MV-4-11 (cell line): Measurements from ENCODE around the gene BLOC1S1.
"Not testable (repeated sequence)": the region's sequence is repeated elsewhere in the genome, so short reads cannot be mapped to it uniquely, and the experiment has no call there.

Source experiments
- DNase-seq: peaks from one replicate; lab custom pipeline; 2025; lab: John Stamatoyannopoulos, UW

Gene BLOC1S1

DNA sequence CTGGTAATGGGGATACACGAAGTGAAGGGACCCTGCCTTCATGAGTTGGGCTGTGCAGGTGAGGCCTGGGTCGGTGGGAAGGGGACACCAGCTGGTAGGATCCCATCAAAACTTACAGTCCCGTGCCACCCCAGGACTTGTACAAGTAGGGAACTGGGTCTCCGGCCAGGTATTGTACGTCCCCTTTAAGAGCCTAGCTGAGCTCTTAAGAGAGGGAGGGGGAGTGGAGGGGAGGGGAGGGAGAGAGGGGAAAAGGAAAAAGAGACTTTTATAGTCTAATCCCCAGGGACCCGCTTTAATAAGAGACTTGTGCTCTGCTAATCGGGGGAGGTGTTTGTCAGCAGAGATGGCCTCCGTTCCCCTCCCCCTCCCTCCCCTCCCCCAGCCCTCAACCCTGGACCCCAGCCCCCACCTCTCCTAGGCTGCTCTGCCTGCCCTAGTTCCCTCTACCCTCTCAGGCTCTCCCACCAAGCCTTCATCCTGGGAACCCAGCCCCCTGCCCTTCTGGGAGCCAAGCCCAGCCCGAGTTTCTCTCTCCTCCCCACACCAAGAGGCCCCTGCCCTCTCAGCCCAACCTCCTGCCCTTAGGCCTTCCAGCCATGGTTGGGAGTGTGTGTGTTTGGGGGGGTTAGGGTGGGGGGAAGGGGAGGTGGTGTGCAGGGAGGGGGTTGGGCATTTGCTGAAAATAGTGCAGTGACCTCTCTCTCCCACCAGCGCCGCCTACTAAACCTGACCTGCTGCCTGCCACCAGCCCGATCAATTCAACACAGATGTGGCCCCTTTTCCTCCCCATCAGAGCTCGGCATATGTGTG lies 29.7 kb downstream of the BLOC1S1 start:
- no peak for DNase-seq

DNA sequence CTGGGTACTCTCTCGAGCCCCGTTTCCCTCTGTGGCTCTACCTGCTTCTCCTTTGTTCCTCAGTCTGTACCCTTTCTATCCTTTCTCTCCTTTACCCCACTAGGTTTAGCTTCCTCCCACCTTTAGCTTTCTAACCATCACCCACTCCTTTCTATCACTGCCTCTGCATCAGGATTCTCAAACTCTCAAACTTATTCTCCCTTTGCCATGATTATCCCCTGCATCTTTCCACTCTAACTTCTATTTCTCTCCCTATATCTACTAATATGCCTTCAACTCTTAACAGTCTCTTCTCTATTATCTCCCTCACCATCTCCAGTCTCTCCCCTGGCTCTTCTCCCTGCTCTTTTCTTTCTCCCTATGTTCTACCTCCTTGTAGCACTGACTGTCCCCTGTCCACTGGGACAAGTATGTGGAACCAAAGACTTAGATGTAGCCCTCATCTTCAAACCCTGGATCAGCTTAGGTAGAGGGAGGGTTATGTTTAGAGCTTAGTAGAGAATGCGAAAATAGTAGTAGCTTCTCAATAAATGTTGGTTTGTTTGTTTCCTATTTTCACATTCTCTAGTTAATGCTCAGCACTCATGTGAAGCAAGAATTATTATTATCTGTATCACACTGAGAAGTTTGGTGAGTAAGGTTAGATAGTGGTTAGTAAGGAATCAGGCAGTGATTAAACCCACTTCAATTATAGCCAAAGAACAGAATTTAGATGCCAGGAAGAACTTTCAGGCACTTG lies 30.5 kb downstream of the BLOC1S1 start:
- no peak for DNase-seq

GRCh38 chr12:55746913-55747231 lies 31.0 kb downstream of the BLOC1S1 start:
- DNase-seq: no peak

GRCh38 chr12:55748230-55748993 lies 32.6 kb downstream of the BLOC1S1 start:
- DNase-seq: no peak

DNA sequence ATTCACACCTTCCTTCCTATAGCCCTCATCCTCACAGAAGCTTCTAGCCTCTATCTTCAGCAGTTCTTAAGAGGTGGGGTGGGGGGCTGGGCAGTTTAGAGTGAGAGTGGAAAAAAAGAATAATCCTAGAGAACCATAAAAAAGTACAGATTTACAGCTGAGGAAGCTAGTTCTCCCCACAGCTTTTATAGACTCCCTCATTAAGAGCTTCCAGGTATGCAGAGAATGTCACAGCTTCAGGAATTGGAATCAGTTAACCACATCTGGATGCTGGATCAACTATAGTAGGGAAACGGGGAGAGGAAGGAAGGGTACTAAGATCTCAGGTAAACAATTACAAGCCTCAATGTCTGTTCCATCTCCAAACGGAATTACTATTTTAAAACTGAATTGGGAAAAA lies 39.4 kb downstream of the BLOC1S1 start:
- DNase-seq: no peak

DNA sequence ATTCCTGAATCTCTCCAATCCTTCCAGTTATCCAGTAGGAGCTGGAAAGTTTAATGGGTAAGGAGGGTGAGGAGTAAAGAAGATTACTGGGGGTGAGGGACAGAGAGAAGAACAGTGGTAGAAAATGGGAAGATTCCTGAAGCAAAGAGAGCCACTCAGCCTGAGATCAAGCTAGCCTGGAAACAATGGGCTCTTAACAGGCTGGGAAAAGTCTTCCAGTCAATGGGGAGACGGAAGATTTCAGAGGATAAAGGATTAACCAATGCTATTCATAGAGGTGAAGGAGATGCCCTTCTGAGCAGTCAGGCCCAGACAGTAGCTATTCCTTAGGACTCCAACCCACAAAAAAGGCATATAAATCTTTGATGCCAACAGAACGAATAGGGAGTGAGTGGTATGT lies 41.9 kb downstream of the BLOC1S1 start:
- no peak for DNase-seq

- DNase-seq: not testable (repeated sequence)
These were observed 42.7 kb downstream of the BLOC1S1 start for GRCh38 chr12:55758575-55758974.

DNA sequence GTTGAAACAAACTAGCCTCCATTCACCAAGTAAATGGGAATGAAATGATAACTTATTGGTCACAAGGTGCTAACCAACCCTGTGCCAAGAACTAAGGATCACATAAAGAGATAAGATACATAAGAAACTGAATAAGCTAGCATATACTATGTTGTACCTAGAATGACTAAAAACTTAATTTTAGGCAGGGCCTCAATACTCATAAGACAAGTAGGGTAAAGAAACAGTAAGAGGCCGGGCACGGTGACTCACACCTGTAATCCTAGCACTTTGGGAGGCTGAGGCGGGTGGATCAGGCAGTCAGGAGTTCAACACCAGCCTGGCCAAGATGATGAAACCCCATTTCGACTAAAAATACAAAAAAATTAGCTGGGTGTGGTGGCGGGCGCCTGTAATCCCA lies 44.8 kb downstream of the BLOC1S1 start:
- DNase-seq: no peak

GRCh38 chr12:55762646-55763045 lies 46.8 kb downstream of the BLOC1S1 start:
- DNase-seq: no peak

DNA sequence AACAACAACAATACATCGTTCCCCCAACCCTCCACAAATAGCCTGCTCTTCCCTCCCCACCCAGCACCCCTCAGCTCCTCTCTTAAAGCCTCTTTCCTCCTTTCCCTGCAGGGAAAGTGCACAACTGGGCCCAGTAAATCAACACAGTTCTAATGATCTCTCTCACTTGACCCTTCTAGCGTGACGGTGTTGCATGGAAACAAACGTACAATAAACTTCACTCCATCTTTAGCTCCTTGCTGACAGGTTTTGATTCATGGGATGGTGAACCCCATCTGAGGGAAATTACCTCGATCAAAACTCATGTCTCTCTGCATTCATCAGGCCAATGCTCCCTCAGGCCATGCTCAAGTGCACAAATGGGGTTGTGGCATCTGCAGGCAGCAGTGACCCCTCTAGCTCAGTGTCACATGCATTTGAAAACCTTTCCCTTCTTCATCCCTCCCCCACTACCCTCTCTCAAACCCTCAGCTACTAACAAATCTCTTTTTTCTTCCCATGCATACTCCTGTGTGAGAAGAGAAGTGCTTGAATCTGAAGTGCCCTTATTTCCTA lies 50.0 kb downstream of the BLOC1S1 start:
- DNase-seq: no peak

DNA sequence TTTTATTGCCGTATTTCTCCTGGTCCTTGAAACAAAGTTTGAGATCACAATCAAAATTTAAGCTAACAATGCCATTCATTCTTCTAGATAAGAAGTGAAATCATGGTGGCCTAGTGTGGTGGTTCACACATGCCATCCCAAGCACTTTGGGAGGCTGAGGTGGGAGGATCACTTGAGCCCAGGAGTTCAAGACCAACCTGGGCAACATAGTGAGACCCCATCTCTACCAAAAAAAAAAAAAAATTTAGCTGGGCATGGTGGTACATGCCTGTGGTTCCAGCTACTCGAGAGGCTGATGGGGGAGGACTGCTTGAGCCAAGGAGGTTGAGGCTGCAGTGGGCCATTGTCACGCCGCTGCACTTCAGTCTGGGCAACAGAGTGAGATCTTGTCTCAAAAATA lies 51.3 kb downstream of the BLOC1S1 start:
- DNase-seq: no peak
